Endothelial cell of umbilical vein (primary cell): Measurements from ENCODE around the gene SLC28A1. TPM values are rescaled to one million over a fixed set of nuclear protein-coding genes. Genes with fewer than 3 reads are reported as not detected.

Source experiments
- BruUV-seq: library from RNA; stranded (reverse); fragments of 400-500 nt; replicated peaks from 2 replicates; lab custom pipeline; 2021; lab: Mats Ljungman, UMichigan
- CTCF ChIA-PET: fragments of 300-600, 350-600 bp; sonication (Branson Sonifier 250); formaldehyde crosslinking; loops from one replicate; lab custom pipeline; 2021; ENCODE audit warnings: antibody characterized with exemption, inconsistent platforms; lab: Charles Lee
- POLR2A ChIA-PET: fragments of 300-600, 350-600 bp; sonication (Branson Sonifier 250); formaldehyde crosslinking; loops from one replicate; lab custom pipeline; 2021; ENCODE audit warnings: antibody characterized with exemption, inconsistent platforms; lab: Charles Lee
- DNase-seq: peaks from one replicate; pipeline ENCODE4 v3.0.0-alpha.2; 2011; ENCODE audit warnings: low read depth, low spot score
- FAIRE-seq: peaks from 2 replicates; lab custom pipeline; 2011; peaks lifted over from hg19 to GRCh38; lab: Jason Lieb, UNC
- H2AFZ ChIP-seq: 2 replicates; pipeline ENCODE4 v1.6.0; 2012; ENCODE audit warnings: low read depth, low read length, control low read depth, inconsistent platforms
- H3K27ac ChIP-seq: 2 replicates; pipeline ENCODE4 v1.5.1; 2011; ENCODE audit warnings: low read depth, mild to moderate bottlenecking, control low read depth, low read length, moderate library complexity; ENCODE audit not compliant: insufficient read depth
- H3K27me3 ChIP-seq, 2 experiments: 2 replicates each; pipeline versions ENCODE4 v1.6.0 to v1.6.1; 2011; ENCODE audit warnings: low read length in 2 of 2, mixed read lengths in 1 of 2; ENCODE audit not compliant: control insufficient read depth in 2 of 2, insufficient read depth in 2 of 2
- H3K36me3 ChIP-seq, 2 experiments: 2 replicates in 1 of 2; 3 replicates in 1 of 2; pipeline ENCODE4 v1.5.1; 2011; ENCODE audit warnings: low read length in 2 of 2, mild to moderate bottlenecking in 1 of 2, moderate library complexity in 1 of 2; ENCODE audit not compliant: control insufficient read depth in 2 of 2, insufficient read depth in 2 of 2; ENCODE audit errors: extremely low read depth in 1 of 2
- H3K4me1 ChIP-seq: 3 replicates; pipeline ENCODE4 v1.5.1; 2011; ENCODE audit warnings: mild to moderate bottlenecking, low read length; ENCODE audit not compliant: control insufficient read depth, insufficient read depth; ENCODE audit errors: extremely low read depth
- H3K4me2 ChIP-seq: 2 replicates; pipeline ENCODE4 v1.6.1; 2011; ENCODE audit warnings: low read length, control low read depth, mixed read lengths; ENCODE audit not compliant: insufficient read depth
- H3K4me3 ChIP-seq, 3 experiments: fragments of 200-600 bp in 1 of 3; sonication (generic), shearing (Covaris generic) in 1 of 3; replicated peaks in 1 of 3; 2 replicates each; pipeline ENCODE4 v1.5.1; 2011 to 2016; ENCODE audit warnings: control low read depth in 3 of 3, low read length in 3 of 3, mild to moderate bottlenecking in 2 of 3, inconsistent platforms in 1 of 3, low read depth in 1 of 3, moderate library complexity in 1 of 3; ENCODE audit not compliant: insufficient read depth in 1 of 3
- H3K79me2 ChIP-seq: 2 replicates; pipeline ENCODE4 v1.6.0; 2012; ENCODE audit warnings: low read length, inconsistent platforms; ENCODE audit not compliant: control insufficient read depth, insufficient read depth
- H3K9ac ChIP-seq: replicated peaks from 2 replicates; pipeline ENCODE3; 2011; ENCODE audit warnings: low read length, control low read depth; ENCODE audit not compliant: insufficient read depth; ENCODE audit errors: extremely low read depth
- H3K9me1 ChIP-seq: replicated peaks from 3 replicates; pipeline ENCODE4 v1.6.0; 2011; ENCODE audit warnings: mild to moderate bottlenecking, low read length; ENCODE audit not compliant: control insufficient read depth, insufficient read depth; ENCODE audit errors: extremely low read depth
- H3K9me3 ChIP-seq: replicated peaks from 2 replicates; pipeline ENCODE4 v1.5.1; 2012; ENCODE audit warnings: low read length, inconsistent platforms; ENCODE audit not compliant: control insufficient read depth, insufficient read depth
- H4K20me1 ChIP-seq: replicated peaks from 2 replicates; pipeline ENCODE3; 2011; ENCODE audit warnings: mild to moderate bottlenecking, low read length; ENCODE audit not compliant: control insufficient read depth, insufficient read depth; ENCODE audit errors: extremely low read depth
- CTCF ChIP-seq, 2 donors: IDR thresholded peaks; 1 replicate in 1 of 2; 2 replicates in 1 of 2; pipeline ENCODE4 v1.5.1; 2011; ENCODE audit warnings: low read length in 2 of 2, mild to moderate bottlenecking in 2 of 2, moderate library complexity in 2 of 2, control low read depth in 1 of 2, inconsistent platforms in 1 of 2, low read depth in 1 of 2; ENCODE audit not compliant: insufficient read depth in 1 of 2; ENCODE audit errors: extremely low read depth in 1 of 2
- EZH2 ChIP-seq: IDR thresholded peaks from 2 replicates; pipeline ENCODE4 v1.6.1; 2012; ENCODE audit warnings: borderline replicate concordance, low read depth, mild to moderate bottlenecking, moderate library complexity, low read length, inconsistent platforms; ENCODE audit not compliant: severe bottlenecking
- GATA2 ChIP-seq: IDR thresholded peaks from 2 replicates; pipeline ENCODE4 v1.7.0; 2011; ENCODE audit warnings: low read depth, mild to moderate bottlenecking, moderate library complexity, mixed read lengths, low read length; ENCODE audit not compliant: insufficient read length, insufficient read depth
- JUN ChIP-seq: IDR thresholded peaks from 2 replicates; pipeline ENCODE4 v1.6.1; 2011; ENCODE audit warnings: borderline replicate concordance, low read depth; ENCODE audit not compliant: insufficient read length, insufficient read depth
- MYC ChIP-seq: IDR thresholded peaks from one replicate; pipeline ENCODE4 v1.6.1; 2011; ENCODE audit warnings: mild to moderate bottlenecking, low read depth, low read length
- POLR2A ChIP-seq: IDR thresholded peaks from 2 replicates; pipeline ENCODE4 v1.6.1; 2012; ENCODE audit warnings: low read depth, mild to moderate bottlenecking, control low read depth, low read length
- POLR2AphosphoS5 ChIP-seq: IDR thresholded peaks from 2 replicates; pipeline ENCODE4 v1.6.1; 2012; ENCODE audit warnings: low read depth, mild to moderate bottlenecking, control low read depth, low read length, moderate library complexity; ENCODE audit not compliant: insufficient read depth
- dilution Hi-C: fragments of 300-500 bp; cut with MboI; formaldehyde crosslinking; loops from one replicate; pipeline ENCODE4 v1.15.0; 2019; ENCODE audit warnings: low sequenced_read_pairs; ENCODE audit not compliant: extremely low pct_ligation_motif_present
- intact Hi-C: fragments of 100-400 bp; cut with micrococcal nuclease; formaldehyde crosslinking; loops from one replicate; pipeline ENCODE4 v1.10.0; 2022
- polyA plus RNA-seq, 4 experiments: library from polyadenylated mRNA; depleted of rRNA in 3 of 4; stranded (reverse) in 3 of 4; unstranded in 1 of 4; fragments of >200 nt; gene quantifications; 2 replicates each; pipeline versions ENCODE4 v1.2.1 to v1.2.3, GENCODE V29; 2011 to 2012; ENCODE audit warnings: missing spikeins in 1 of 4
- total RNA-seq: library from RNA; stranded (reverse); gene quantifications from 2 replicates; pipeline ENCODE4 v1.2.3, GENCODE V29; 2021
- TF ChIP-seq, protein P1 (sequence below): IDR thresholded peaks from 2 replicates; pipeline ENCODE4 v1.6.1; 2011; ENCODE audit not compliant: insufficient read depth, insufficient read length

Gene SLC28A1
- total and polyA plus RNA-seq, 2 donors (not counting 3 experiments of a cell fraction or from before 2014, with no cell fraction given): not detected

DNA sequence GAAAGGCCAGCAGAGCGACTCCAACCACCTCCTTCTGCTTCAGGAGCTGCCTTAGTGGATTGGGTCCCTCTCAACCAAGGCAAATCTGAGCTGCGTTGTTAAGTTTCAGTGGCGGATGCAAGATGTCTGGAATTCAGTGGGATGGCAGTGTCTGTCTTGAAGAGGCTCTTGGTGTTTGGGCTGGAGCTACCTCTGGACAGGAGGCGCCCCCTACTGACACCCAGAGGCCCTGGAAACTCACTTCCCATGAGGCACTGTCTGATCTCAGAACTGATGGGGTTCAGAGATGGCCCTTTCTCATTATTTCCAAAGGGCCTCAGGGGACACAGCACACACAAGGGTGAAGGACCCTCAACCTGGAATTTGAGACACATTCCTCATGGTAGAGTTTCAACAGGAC, 6.0 kb upstream of the SLC28A1 start:
- Histone ChIP-seq H3K4me2 (no peak overlapping the region), H4K20me1 (no peaks in the 10 kb centered on the region), H3K27ac (no peak overlapping the region), H3K9me1 (no peaks in the 10 kb centered on the region), H3K27me3 (peaks cover 2% of the 10 kb centered on the region in 2 experiments), H3K4me3 (no peak overlapping the region), H3K9me3 (no peaks in the 10 kb centered on the region), H3K36me3 (no peaks in the 10 kb centered on the region), H2AFZ (no peak overlapping the region), H3K79me2 (no peaks in the 10 kb centered on the region), H3K4me1 (no peaks in the 10 kb centered on the region), H3K9ac (no peak overlapping the region)
- ChIA-PET CTCF (interaction anchor here (0.6 to 2.7 kb wide), 27 partner anchors 8 to 308 kb away, joined by 3 to 22 read pairs (median 4); partner anchors contain the start of gene WDR73), POLR2A (no interaction called here)
- BruUV-seq: no TSS peak
- FAIRE-seq (peak; percentile 81), DNase-seq (peak; percentile 55)
- dilution Hi-C loops (no loop called here), intact Hi-C loops (loop anchor here (1.0 to 5.0 kb wide), 5 partner anchors 34 to 290 kb away; partner anchors contain the start of gene WDR73)
- TF ChIP-seq MYC: no peak
- peak; percentile 65 to 68 for TF ChIP-seq CTCF (IDR thresholded peaks at IDR 0.05; ENCODE audit: extremely low read depth in 1 of 2, insufficient read depth in 1 of 2, low read depth in 1 of 2, low read length in 2 of 2)

DNA sequence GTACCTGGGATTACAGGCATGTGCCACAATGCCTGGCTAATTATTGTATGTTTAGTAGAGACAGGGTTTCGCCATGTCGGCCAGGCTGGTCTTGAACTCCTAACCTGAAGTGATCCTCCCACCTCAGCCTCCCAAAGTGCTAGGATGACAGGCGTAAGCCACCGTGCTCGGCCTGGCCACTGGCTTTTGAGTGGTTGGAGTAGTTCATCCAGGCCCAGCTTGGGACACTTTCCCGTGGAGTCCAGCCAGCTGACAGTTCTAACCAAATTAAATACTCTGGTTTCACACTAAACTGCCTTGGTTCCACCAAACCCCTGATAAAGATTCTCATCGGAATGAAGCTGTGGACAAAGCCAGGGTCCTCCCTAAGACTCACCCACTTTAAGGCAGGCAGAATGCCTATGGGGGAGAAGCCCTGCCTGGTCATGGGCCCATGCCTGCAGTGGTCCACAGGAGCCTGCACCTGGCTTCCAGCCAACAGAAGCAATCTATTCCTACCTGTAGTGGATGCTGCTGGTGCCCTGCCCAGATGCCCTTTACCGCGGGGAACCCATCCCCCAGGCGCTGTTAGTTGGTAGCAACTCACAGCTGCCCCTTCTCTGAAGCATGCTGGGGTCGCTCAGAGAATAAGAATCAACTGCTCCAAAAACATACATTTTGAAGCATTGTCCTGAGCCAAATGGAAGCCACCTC, 5.2 kb upstream of the SLC28A1 start:
- Histone ChIP-seq H3K9ac (no peak overlapping the region), H3K4me1 (no peaks in the 10 kb centered on the region), H3K36me3 (no peaks in the 10 kb centered on the region), H3K4me3 (no peak overlapping the region), H3K79me2 (no peaks in the 10 kb centered on the region), H3K27me3 (peaks cover 2% of the 10 kb centered on the region in 2 experiments), H3K27ac (no peak overlapping the region), H2AFZ (no peak overlapping the region), H4K20me1 (no peaks in the 10 kb centered on the region), H3K9me3 (no peaks in the 10 kb centered on the region), H3K9me1 (no peaks in the 10 kb centered on the region), H3K4me2 (no peak overlapping the region)
- no TSS peak for BruUV-seq
- CTCF ChIA-PET: interaction anchor here (0.9 to 2.5 kb wide), 19 partner anchors 9 to 291 kb away, joined by 3 to 22 read pairs (median 5); partner anchors contain the start of gene WDR73
- TF ChIP-seq POLR2A (no peak), MYC (no peak), POLR2AphosphoS5 (no peak), JUN (no peak), CTCF (IDR thresholded peaks at IDR 0.05; ENCODE audit: extremely low read depth in 1 of 2, insufficient read depth in 1 of 2, low read depth in 1 of 2, low read length in 2 of 2) (no peak), EZH2 (no peak), GATA2 (no peak)
- TF ChIP-seq, protein P1, sequence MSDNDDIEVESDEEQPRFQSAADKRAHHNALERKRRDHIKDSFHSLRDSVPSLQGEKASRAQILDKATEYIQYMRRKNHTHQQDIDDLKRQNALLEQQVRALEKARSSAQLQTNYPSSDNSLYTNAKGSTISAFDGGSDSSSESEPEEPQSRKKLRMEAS: no peak
- intact Hi-C loops: loop anchor here (5.0 kb wide), 1 partner anchor 33 kb away; no protein-coding TSS in a partner anchor
- no peak for DNase-seq
- FAIRE-seq: no peak
- dilution Hi-C loops: no loop called here
- POLR2A ChIA-PET: no interaction called here
